GM19035 (cell line): ENCODE measurements around the gene CYP27C1.
"Not testable (repeated sequence)": the region's sequence is repeated elsewhere in the genome, so short reads cannot be mapped to it uniquely, and the experiment has no call there.

Experiments used
- ATAC-seq: cut with Tn5 transposase; IDR thresholded peaks from one replicate; pipeline ENCODE4 v1.9.1; 2021; ENCODE audit not compliant: unreplicated experiment

Gene CYP27C1

GRCh38 chr2:127175041-127175721, 44.9 kb downstream of the CYP27C1 start:
- ATAC-seq: no peak

- ATAC-seq: no peak
These were observed 45.5 kb downstream of the CYP27C1 start for GRCh38 chr2:127174640-127175039.

- no peak for ATAC-seq
These were observed 46.0 kb downstream of the CYP27C1 start for GRCh38 chr2:127174136-127174535.

GRCh38 chr2:127173057-127173456, 47.0 kb downstream of the CYP27C1 start:
- no peak for ATAC-seq

- ATAC-seq: no peak
These were observed 47.8 kb downstream of the CYP27C1 start for GRCh38 chr2:127172306-127172705.

- no peak for ATAC-seq
These were observed 49.5 kb downstream of the CYP27C1 start for GRCh38 chr2:127170452-127171197.

GRCh38 chr2:127170021-127170420, 50.1 kb downstream of the CYP27C1 start:
- no peak for ATAC-seq

- ATAC-seq: no peak
These were observed 50.9 kb downstream of the CYP27C1 start for GRCh38 chr2:127169066-127169660.

- ATAC-seq: no peak
These were observed 53.8 kb downstream of the CYP27C1 start for GRCh38 chr2:127166231-127166860.

- ATAC-seq: no peak
These were observed 54.6 kb downstream of the CYP27C1 start for GRCh38 chr2:127165539-127165935.

- no peak for ATAC-seq
These were observed 55.1 kb downstream of the CYP27C1 start for GRCh38 chr2:127164761-127165538.

GRCh38 chr2:127163921-127164320, 56.2 kb downstream of the CYP27C1 start:
- no peak for ATAC-seq

- ATAC-seq: not testable (repeated sequence)
These were observed 57.1 kb downstream of the CYP27C1 start for GRCh38 chr2:127163090-127163406.

- no peak for ATAC-seq
These were observed 57.6 kb downstream of the CYP27C1 start for GRCh38 chr2:127162261-127163089.

- no peak for ATAC-seq
These were observed 58.6 kb downstream of the CYP27C1 start for GRCh38 chr2:127161176-127162136.

- no peak for ATAC-seq
These were observed 59.4 kb downstream of the CYP27C1 start for GRCh38 chr2:127160676-127161075.

- ATAC-seq: no peak
These were observed 60.6 kb downstream of the CYP27C1 start for GRCh38 chr2:127159543-127159942.

GRCh38 chr2:127158614-127159290, 61.3 kb downstream of the CYP27C1 start:
- no peak for ATAC-seq
